ENCODE results near the gene FRMD4A. TPM values are rescaled to one million over a fixed set of nuclear protein-coding genes. Genes with fewer than 3 reads are reported as not detected.

The FRMD4A gene
- total RNA-seq, 1 donor from 2014 or later = 34.6 TPM

- no peak overlapping the region for H3K4me3 ChIP-seq (ENCODE audit: low read depth, low read length)
- TF ChIP-seq CTCF (conservative IDR thresholded peaks at IDR 0.05; ENCODE audit: low read depth, low read length) = no peak
- peak; percentile 88 for DNase-seq (ENCODE audit: low read depth)
Measured at GRCh38 chr10:13712837-13713581, 617.7 kb downstream of the FRMD4A start.

GRCh38 chr10:13712476-13712836 is 618.3 kb downstream of the FRMD4A start:
- no peak overlapping the region for H3K4me3 ChIP-seq (ENCODE audit: low read depth, low read length)
- no peak for TF ChIP-seq CTCF (conservative IDR thresholded peaks at IDR 0.05; ENCODE audit: low read depth, low read length)
- DNase-seq (ENCODE audit: low read depth) = no peak

GRCh38 chr10:13711291-13711690 is 619.4 kb downstream of the FRMD4A start:
- no peak for DNase-seq (ENCODE audit: low read depth)
- no peak overlapping the region for H3K4me3 ChIP-seq (ENCODE audit: low read depth, low read length)
- TF ChIP-seq CTCF (conservative IDR thresholded peaks at IDR 0.05; ENCODE audit: low read depth, low read length) = no peak

GRCh38 chr10:13709931-13710650 is 620.6 kb downstream of the FRMD4A start:
- TF ChIP-seq CTCF (conservative IDR thresholded peaks at IDR 0.05; ENCODE audit: low read depth, low read length) = no peak
- no peak for DNase-seq (ENCODE audit: low read depth)

GRCh38 chr10:13708256-13708990 is 622.3 kb downstream of the FRMD4A start:
- H3K4me3 ChIP-seq (ENCODE audit: low read depth, low read length) = peak overlapping the region; percentile 76
- DNase-seq (ENCODE audit: low read depth) = no peak
- no peak for TF ChIP-seq CTCF (conservative IDR thresholded peaks at IDR 0.05; ENCODE audit: low read depth, low read length)

More at GRCh38 chr10:13709931-13710650, 620.6 kb downstream of the FRMD4A start:
- no peak overlapping the region for H3K4me3 ChIP-seq (ENCODE audit: low read depth, low read length)

- no peak for DNase-seq (ENCODE audit: low read depth)
Measured at GRCh38 chr10:13707156-13707881, 623.4 kb downstream of the FRMD4A start.

More at GRCh38 chr10:13707156-13707881, 623.4 kb downstream of the FRMD4A start:
- H3K4me3 ChIP-seq (ENCODE audit: low read depth, low read length) = peak overlapping the region; percentile 76
- peak; percentile 14 for TF ChIP-seq CTCF (conservative IDR thresholded peaks at IDR 0.05; ENCODE audit: low read depth, low read length)

Measured in epithelial cell of proximal tubule (primary cell).